Iris pigment epithelial cell (primary cell): Measurements from ENCODE around the gene KMT5C.

Source experiments
- DNase-seq: peaks from one replicate; pipeline ENCODE4 v3.0.0-alpha.2; 2011; ENCODE audit warnings: low read depth

KMT5C gene

GRCh38 chr19:55368106-55368505 lies 28.4 kb downstream of the KMT5C start:
- no peak for DNase-seq

GRCh38 chr19:55368701-55369563 lies 29.3 kb downstream of the KMT5C start:
- no peak for DNase-seq

DNA sequence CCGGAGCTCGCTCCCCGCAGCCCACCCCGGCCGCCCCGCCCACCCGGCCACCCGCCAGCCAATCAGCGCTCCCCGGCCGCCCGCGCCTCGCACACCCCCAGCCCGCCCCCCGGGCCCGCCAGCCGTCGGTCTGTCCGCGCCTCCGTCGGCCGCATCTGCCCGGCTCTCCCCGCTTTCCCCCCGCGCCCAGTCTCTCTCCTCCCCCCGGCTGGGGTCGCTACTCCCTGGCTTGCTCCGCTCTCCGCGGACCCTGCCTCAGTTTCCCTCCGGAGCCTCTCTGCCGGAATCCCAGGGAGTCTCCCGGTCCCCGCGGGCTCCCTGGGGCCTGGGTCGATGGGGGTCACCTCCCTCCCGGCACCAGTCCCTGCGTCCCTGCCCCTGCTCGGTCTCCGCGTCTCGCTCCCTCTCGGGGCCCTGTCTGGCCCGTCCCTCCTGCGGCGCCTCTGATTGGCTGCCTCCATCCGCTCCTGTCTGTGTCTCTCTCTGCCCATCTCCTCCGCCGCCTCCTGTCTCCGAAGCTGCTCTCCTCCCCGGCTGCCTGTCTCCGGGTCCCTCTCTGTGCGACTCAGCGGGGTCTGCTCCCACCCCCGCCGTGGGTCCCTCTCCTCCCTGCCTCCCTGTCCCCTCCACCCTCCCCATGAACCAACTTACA lies 30.1 kb downstream of the KMT5C start:
- DNase-seq = peak; percentile 76

DNA sequence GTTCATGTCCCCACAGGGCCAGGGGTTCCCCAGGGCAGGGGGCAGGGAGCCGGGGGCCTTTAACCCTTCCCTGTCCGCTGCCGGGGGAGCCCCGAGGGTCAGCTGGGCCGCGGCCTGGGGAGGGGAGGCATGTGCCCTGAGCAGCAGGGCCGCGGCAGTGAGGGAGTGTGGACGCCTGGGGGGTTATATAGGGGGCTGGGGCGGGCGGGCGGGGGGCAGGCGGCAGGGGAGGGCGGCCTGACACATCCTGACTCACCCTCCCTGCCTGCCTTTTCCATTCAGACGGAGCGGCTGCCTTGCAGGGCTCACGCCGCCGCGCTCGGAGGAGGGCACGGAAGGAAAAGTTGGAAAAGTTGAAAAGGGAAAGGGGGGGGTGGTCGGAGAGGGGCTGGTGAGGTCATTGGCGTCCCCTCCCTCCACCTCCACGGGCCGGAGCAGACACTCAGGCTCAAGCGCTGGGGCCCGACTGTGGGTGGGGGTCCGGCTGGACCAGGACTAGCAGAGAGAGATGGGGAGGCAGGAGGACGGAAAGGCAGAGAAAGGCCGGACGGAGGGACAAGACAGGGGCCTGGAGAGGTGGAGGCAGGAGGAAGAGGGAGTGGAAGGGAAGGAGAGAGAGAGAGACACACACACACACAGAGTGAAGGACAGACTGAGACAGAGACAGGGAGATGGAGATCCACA lies 30.8 kb downstream of the KMT5C start, which contains the start of gene IL11:
Gene IL11, minus strand, starts transcription at position 159 of the 684 bp plus-strand sequence. Its CDS starts 153 bp downstream, at position 6.
- no peak for DNase-seq

DNA sequence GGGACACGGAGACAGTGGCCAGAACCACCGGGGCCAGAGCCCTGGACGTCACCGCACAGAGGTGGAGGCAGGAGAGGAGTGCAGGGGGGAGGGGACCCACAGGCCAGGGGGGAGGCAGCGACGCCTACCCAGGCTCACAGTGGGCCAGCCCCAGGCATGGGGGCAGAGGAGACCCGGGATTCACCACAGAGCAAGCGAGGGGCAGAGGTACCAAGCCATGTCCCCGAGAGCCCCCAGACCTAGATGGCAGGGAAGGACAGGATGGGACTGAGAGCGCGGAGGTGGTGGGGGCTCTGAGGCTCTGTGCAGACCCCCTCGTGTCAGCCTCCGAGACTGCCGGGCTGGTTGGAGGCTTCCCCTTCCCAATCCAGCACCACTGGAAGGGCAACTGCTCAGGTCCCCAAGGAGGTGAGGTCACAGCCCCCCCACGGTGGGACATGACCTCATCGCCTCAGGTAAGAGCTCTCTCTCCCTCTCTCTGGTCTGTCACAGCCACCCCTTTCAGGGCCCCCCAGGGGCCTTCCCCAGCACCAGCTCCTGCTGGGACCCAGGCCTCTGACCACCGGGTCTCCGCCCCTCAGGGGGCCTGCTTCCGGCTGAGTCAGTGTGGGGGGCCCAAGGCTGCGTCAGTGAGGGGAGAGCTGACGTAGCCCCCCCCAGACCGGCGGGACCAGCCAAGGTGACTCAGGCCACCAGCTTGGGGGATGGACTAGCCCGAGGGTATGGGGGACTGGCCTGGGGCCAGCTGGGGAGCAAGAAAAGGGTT lies 32.8 kb downstream of the KMT5C start:
- no peak for DNase-seq

- DNase-seq = no peak
Measured at GRCh38 chr19:55373306-55373992, 33.8 kb downstream of the KMT5C start.

GRCh38 chr19:55373993-55374757 lies 34.5 kb downstream of the KMT5C start:
- no peak for DNase-seq

GRCh38 chr19:55376241-55376933 lies 36.7 kb downstream of the KMT5C start, which contains the start of gene TMEM190:
TMEM190 (plus strand) TSS chr19:55376826; CDS start chr19:55376854, 28 bp downstream.
- no peak for DNase-seq

DNA sequence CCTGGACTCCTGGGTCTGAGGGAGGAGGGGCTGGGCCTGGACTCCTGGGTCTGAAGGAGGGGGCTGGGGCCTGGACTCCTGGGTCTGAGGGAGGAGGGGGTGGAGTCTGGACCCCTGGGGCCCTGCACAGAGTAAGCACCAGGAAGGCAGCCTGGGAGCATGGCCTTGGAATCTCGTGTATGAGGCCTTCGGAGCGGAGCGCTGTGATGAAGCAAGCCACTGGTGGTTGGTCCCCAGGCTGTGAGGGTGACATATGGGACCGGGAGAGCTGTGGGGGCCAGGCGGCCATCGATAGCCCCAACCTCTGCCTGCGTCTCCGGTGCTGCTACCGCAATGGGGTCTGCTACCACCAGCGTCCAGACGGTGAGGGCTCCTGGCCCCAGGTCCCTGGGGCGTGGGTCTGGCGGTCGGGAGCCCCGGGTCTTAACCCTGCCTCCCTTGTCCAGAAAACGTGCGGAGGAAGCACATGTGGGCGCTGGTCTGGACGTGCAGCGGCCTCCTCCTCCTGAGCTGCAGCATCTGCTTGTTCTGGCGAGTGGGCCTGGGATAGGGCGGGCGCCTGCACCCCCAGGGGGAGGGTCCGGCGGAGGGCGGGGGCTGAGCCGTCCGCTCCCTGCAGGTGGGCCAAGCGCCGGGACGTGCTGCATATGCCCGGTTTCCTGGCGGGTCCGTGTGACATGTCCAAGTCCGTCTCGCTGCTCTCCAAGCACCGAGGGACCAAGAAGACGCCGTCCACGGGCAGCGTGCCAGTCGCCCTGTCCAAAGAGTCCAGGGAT lies 37.9 kb downstream of the KMT5C start:
- no peak for DNase-seq

DNA sequence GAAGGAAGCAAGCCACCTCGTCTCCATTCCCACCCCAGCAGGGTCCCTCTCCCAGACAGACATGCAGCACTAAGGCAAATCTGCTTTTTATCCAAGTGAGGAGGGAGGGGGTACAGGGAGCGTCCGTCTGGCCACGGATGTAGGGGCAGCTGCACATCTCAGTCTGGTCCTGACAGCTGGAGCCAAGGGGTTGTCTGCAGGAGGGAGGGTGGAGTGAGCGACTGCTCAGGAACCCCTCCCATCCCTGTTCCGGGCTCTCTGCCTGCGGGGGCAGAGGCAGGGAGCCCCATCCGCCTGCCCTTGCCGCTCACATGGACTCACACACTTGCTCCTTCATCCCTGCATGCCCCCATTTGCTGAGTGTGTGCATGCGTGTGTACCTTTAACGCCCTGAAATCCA lies 39.5 kb downstream of the KMT5C start:
- DNase-seq = no peak

- DNase-seq = no peak
Measured at GRCh38 chr19:55382013-55382412, 42.3 kb downstream of the KMT5C start.

- DNase-seq = no peak
Measured at GRCh38 chr19:55382522-55383054, 42.9 kb downstream of the KMT5C start.

GRCh38 chr19:55383279-55384130 lies 43.8 kb downstream of the KMT5C start:
- DNase-seq = peak; percentile 81

GRCh38 chr19:55384131-55384919 lies 44.6 kb downstream of the KMT5C start, which contains the start of gene TMEM238:
TMEM238 (minus strand) TSS chr19:55384292; CDS start chr19:55384259, 33 bp downstream.
- DNase-seq = no peak

DNA sequence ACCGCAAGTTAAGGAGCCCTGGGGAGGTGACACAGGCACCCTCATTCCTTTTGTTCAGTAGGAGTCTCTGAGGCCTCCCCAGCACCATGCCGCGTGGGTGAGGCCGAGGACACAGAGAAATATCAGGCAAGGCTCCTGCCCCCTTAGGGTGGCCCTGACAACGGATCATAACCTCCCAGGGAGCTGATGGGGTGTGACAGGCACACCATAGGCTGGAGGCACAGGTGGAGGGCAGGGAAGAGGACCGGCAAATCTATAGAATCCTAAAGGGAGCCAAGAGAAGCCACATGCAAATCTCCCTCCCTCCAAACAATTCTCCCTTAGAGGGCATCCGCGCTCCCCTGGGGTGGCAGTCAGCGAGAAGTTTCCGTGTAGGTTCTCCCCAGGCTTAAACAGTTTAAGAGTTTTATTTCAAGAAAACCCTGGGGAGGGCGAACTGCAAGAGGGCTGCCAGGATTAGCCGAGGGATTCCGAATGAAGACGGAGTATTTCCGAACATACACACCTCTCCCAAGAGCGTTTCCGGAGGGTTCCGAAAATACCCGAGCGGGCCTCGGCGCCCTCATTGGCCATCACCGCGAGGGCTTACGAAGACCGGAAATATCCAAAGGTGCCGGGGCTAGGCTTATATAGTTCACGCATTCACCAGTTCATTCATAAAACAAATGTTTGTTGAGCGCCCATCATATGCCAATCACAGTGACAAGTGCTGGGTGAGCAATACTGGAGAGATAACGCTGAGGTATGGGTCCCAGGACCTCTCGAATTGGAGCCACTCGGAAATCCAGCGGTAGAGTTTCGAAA lies 45.4 kb downstream of the KMT5C start:
- peak; percentile 96 for DNase-seq
